ENCODE measurements around the gene KSR2.

The KSR2 gene

DNA sequence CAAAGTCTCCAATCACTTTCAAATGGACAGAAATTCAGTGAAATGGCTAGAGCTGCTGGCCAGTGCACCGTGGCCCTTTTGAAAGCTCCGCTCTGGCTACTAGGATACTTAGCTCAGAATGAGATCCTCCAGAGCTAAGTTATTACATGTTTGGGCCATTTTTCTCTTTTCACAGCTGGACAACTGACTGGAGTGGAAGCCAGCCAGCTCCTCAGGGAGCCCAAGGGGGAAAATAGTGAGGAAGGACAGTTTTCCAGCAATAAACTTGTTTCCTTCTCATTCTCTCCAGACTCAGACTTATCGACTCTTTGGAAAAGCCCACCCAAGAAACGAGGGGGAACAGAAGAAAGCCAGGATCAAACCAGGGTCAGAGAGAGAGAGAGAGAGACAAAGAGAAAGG lies 266.0 kb downstream of the KSR2 start:
- no peak for DNase-seq (ENCODE audit: low read depth in 4 of 4, low spot score in 1 of 4)

DNA sequence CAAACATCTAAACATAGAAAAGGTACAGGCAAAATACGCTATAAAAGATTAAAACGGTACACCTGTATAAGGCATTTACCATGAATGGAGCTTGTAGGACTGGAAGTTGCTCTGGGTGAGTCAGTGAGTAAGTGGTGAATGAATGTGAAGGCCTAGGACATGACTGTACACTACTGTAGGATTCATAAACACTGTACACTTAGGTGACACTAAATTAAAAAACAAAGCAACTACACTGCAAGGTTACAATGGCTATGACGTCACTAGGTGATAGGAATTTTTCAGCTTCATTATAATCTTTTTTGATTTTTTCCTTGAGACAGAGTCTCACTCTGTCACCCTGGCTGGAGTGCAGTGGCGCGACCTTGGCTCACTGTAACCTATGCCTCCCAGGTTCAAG lies 269.2 kb downstream of the KSR2 start:
- no peak for DNase-seq (ENCODE audit: low read depth in 4 of 4, low spot score in 1 of 4)

DNA sequence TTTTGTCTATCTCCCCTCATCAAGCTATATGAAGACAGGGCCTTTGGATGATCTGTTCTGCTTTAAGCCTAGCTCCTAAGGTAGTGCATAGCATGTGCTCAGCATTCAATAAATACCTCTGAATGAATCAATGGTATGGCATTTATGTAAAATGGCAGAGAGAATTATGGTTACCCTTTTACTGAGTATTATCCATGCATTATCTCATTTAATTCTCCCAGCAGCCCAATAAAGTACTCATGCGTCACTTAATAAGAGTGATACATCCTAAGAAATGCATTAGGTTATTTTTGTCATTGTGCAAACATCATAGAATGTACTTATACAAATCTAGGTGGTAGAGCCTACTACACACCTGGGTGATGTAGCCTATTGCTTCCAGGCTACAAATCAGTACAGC lies 269.7 kb downstream of the KSR2 start:
- no peak for DNase-seq (ENCODE audit: low read depth in 4 of 4, low spot score in 1 of 4)

DNA sequence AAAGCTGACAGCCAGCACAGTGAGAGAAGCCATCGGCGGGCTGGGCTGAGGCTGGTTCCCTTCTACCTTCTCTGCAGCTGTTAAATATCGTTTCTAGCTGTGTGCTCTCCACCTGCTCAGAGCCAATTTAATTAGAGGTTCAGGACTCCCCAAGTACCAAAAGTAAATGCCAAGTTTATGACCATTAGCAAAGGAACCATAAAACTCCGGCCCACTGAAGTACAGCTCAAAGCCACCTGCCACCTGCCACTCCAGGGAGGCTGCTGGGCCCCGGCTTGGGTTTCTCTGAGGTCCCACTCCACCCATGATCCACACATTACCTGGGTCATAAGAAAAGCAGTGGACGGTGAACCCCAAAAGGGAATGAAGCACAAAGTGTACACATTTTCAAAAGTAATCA lies 272.8 kb downstream of the KSR2 start:
- DNase-seq (ENCODE audit: low read depth in 4 of 4, low spot score in 1 of 4) = no peak

DNA sequence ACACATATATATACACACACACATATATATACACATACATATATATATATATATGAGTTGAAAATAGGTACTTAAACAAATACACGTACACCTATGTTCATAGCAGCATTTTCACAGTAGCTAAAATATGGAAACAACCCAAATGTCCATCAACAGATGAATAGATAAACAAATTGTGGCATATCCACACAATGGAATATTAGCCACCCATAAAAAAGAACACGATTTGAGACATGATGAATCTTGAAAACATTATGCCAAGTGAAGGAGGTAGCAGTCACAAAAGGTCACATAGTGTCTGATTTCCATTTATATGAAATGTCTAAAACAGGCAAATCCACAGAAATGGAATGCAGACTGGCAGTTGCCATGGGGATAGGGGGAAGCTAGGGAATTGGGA lies 276.3 kb downstream of the KSR2 start:
- DNase-seq (ENCODE audit: low read depth in 4 of 4, low spot score in 1 of 4) = no peak

DNA sequence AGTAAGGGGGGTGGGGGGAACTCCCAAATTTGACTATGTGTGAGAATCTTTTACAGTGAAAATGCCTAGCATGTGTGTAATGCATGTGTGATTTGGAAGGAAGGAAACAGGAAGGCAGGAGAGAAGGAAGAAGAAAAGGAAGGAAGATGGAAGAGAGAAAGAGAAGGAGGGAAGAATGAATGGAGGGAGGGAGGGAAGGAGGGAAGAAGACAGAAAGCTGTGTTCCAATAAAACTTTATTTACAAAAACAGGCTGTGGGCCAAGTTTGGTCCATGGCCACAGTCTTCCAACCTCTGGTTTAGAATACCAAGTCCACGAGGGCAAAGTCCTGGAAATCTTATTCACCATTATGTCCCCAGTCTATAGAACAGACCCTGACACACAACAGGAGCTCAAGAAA lies 278.9 kb downstream of the KSR2 start:
- no peak for DNase-seq (ENCODE audit: low read depth in 4 of 4, low spot score in 1 of 4)

DNA sequence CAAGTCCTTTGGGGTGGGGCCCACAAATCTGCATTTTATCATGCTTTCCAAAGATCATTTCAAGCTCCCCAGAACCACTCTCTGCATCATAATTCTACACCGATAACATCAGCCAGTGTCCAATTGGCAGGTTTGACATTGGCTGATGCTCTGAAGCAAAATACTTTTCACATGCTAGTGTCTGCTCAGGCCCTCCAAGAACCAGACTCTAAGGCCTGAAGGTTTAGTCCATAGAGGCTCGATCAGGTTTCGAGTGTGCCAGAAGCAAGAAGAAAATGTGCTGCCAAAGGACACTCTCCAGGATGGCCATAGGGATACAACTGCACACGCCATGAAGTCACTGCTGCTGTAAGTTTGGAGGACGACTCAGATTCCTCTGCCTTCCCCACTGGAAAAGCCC lies 280.3 kb downstream of the KSR2 start:
- DNase-seq (ENCODE audit: low read depth in 4 of 4, low spot score in 1 of 4) = no peak

DNA sequence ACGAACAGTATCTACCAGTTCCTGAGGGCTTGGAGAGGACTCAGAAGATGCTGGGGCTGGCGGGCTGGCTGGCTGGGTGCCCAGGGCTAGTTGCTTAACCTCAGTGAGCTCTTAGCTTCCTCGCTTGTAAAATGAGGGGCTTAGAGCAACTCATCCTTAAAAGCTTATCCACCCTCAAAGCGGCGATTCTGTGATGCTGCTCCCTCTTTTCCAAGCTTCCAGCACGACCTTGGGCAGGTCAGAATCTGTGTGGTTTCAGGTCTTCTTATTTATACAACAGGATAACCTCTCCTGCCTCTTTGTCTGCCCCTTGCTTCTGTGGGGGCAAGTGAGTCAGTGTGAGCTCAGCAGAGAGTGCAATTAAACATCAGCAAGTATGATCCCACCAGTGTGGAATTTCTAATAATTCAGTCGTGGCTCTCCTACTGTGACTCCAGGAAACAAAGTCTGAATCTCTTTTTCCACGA lies 281.8 kb downstream of the KSR2 start:
- DNase-seq (ENCODE audit: low read depth in 4 of 4, low spot score in 1 of 4) = no peak

DNA sequence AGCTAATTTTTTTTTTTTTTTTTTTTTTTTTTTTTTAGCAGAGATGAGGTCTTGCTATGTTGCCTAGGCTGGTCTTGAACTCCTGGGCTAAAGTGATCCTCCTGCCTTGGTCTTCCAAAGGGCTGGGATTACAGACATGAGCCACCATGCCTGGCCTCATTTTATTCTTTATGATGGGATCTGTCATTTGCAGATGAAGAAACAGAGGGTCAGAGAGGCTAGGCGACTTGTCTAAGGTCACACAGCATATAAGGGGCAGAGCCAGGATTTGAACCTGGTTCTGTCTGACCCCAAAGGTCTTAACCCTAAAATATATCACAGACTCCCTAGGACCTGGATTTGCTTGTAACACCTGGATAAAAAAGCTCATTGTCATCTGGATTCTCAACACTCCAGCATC lies 282.6 kb downstream of the KSR2 start:
- no peak for DNase-seq (ENCODE audit: low read depth in 4 of 4, low spot score in 1 of 4)

DNA sequence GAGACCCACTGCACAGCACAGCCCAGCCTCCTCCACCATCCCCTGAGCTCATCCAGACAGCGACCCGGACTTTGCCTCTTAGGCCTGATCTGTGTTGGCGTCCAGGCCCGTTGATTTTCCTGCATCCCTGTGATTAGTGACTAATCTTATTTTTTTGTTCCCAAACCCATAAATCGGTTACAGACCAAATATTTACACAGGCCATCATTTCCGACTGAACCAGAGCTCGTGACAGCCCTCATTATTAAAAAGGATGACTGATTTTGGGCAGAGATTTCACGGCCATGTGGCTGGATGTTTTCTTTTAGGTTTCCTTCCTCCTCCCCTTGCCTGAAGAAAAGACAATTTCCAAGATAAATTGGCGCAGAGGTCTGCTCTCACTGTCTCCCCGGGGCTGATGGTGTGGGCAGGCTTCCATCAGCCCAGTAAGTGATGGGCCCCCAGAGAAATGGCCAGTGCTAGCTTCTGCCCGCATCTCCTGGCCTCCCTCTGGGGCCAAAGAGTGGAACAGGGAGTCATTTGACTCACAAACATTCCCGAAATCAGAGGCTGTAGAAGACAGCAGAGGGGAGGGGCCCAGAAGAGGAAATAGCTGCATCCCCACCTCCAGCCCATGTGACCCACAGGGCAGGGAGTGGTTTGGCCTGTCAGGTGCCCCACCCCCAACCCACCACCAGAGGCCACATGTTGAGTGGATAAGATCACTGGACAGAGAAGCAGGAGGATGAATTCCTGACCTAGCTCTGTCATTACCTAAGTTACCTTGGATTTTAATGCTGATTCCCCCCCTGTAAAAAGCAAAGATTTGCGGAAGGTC lies 283.5 kb downstream of the KSR2 start:
- DNase-seq (ENCODE audit: low read depth in 4 of 4, low spot score in 1 of 4) = no peak

DNA sequence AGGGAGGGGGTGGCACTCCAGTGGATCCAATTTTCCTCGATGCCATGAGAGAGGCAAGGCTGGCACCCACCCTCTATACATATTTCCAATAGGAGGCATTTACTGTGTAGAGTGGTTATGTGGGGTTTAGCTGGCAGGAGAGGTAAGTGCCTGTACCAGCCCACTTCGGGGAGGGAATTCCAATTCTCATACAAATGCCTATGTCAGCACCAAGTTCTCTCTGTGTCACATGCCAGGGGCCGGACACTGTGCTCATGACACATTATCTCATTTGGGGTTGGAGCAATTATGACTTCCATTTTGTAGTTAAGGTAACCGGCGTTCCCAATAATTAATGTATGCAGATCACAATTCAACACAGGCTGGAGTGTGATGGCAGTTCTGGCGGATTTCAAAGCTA lies 284.3 kb downstream of the KSR2 start:
- no peak for DNase-seq (ENCODE audit: low read depth in 4 of 4, low spot score in 1 of 4)

DNA sequence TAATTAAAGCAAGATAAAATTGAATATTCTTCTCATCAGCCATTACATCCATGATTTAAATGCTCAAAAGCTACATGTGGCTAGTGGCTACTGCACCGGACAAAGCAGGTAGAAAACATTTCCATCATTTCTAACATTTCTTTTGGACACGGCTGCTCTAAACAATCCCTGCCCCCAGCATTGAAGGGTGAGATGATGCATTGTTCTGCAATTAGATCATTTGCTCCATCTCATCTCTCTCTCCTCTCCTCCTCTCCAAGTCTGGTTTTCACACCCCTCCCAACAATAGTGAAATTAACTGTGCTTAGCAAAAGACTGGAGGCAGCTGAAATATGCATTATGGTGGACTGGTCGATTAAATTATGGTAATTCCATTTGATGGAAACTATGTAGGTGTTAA lies 288.5 kb downstream of the KSR2 start:
- DNase-seq (ENCODE audit: low read depth in 4 of 4, low spot score in 1 of 4) = no peak

DNA sequence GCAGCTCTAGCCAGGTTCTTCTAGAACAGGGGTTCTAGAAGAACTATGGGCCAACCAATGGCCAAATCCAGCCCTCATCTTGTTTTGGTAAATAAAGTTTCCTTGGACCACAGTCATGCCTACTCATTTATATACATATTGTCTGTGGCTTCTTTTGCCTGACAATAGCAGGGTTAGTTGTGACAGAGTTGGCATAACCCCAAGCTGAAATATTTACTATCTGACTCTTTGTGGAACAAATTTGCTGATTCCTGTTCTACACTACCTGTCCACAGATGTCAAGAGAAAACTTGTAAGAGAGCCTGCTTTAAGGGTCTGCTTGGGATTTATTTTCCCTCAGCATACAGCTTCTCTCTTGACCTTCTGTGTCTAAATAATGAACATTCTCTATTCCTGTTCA lies 289.0 kb downstream of the KSR2 start:
- DNase-seq (ENCODE audit: low read depth in 4 of 4, low spot score in 1 of 4) = no peak

DNA sequence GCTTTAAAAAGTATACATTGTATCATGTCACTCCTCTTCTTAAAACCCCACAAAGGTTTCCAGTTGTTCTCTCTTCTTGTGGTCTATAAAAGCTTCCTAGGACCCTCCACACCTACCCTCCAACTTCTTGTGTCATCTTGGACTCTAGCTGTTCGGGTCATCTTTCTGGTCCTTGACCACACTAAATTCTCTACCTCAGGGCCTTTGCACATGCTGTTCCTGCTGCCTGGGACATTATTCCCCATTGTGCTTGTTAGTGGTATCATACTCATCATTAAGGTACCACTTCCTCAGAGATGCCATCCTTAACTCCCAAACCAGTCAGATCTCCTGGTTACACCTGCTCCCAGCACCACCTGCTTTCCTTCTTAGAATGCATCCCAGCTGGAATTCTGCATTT lies 294.0 kb downstream of the KSR2 start:
- no peak for DNase-seq (ENCODE audit: low read depth in 4 of 4, low spot score in 1 of 4)

DNA sequence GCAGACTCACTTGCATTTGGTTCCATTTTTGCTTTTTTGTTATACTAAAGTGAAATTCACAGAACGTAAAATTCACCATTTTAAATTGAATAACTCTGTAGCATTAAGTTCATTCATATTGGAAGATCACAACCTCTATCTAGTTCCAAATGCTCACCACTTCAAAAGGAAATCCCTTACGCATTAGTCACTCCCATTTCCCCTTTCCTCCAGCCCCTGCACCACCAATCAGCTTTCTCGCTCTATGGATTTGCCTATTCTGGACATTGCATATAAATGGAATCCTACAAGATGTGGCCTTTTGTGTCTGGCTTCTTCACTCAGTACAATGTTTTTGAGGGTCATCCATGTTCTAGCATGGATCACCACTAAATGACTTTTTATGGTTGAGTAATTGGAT lies 294.5 kb downstream of the KSR2 start:
- no peak for DNase-seq (ENCODE audit: low read depth in 4 of 4, low spot score in 1 of 4)

DNA sequence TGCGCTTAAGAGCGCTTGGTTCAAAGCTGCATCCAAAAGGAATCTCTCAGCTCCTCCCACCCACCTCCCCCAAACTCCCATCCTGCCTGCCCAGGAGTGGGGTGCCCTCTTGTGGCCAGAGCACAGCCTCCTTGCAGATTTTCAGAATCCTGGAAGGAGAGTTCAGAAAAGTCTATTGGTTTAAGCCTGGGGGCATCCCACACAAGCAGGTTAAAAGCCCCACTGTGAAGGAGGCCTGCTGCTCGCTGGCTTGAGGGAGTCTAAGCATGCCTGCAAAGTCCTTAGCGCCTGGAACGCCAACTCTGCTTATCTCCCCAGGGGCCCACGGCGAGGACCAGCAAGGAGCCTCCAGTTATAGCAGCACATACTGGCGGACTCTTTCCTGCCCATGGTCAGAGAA lies 297.1 kb downstream of the KSR2 start:
- DNase-seq (ENCODE audit: low read depth in 4 of 4, low spot score in 1 of 4) = no peak

DNA sequence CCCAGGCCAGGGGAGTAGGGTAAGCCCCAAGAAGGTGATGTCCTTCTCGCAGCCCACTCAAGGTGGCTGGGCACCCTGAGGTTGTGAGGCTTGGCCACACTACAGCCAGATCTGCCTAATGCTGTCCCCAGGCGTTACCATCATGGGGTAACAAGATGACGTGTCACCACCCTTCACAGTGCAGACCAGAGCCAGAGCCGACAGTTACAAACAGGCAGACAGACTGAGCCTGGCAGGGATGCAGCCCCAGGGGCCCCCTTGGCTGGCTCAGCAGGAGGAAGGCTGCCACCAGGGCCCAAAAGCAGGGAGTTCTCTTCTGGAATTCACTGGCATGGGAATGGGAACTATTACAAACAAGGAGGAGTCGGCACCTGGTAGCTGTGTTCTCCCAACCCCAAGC lies 304.6 kb downstream of the KSR2 start:
- no peak for DNase-seq (ENCODE audit: low read depth in 4 of 4, low spot score in 1 of 4)

DNA sequence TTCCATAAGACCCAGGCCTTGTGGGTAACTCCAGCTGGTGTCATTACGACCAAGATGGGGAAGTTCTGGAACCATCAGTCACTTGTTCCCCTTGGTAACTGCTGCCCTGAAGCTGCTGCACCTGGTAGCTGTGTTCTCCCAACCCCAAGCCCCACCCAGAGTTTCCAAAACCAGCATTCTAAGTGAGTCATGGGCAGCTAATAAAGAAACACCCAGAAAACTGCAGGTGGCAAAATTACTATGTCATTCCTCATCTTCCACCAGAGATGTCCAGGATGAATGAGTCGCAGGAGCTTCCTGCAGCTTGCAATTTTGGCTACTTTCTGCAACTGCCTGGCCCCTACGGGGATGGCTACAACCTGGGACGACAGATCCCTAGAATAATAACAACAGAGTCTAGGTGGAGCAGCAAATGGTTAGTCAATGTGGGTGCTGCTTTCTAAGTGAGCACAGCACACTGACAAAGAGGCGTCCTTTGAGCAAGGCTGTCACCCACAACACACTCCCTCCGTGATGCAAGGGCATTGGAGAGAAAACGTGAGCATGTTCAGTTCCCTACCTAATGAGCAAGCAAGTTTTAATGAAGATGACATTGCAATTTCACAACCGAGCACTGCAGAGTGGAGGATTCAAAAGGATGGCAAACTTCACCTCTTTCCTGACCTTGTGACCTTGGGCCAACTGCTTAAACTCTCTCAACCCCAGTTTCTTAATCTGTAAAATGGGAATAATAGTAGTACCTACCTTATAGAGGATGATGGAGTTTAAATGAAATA lies 306.0 kb downstream of the KSR2 start:
- DNase-seq (ENCODE audit: low read depth in 4 of 4, low spot score in 1 of 4) = no peak

DNA sequence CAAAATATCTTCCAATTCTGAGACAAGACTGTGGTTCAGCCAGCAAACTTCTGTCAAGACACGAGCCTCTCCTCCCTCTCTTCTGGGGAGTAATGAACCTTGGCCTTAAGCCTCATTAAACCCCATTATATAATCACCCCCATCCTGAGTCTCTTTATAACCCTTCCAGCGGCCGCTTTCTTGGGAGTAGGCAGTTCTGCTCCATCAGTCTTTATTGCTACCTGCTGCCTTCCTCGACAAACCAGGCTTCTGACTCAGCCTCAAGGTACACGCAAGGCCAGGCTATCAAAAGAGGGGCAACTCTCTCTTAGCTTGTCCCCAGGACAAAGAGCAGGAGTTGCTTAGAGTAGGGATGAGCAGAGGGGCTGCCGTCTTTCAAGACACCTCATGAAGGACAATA lies 306.6 kb downstream of the KSR2 start:
- no peak for DNase-seq (ENCODE audit: low read depth in 4 of 4, low spot score in 1 of 4)

DNA sequence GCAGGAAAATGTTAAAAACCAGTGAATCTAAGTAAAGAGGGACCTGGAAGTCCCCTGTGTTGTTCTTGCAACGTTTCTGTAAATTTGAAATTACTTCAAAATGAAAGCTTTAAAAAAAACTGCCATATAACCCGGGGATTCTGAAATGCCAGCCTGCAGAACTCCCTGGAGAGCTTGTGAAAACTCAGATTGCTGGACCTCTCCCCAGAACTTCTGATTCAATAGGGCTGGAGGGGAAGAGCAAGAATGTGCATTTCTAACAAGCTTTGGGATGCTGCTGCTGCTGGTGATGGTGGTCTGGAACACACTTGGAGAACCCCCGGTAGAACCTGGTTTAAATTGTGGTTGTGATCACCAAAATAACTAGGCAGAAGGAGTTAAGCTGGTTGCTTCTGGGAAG lies 307.3 kb downstream of the KSR2 start:
- no peak for DNase-seq (ENCODE audit: low read depth in 4 of 4, low spot score in 1 of 4)

DNA sequence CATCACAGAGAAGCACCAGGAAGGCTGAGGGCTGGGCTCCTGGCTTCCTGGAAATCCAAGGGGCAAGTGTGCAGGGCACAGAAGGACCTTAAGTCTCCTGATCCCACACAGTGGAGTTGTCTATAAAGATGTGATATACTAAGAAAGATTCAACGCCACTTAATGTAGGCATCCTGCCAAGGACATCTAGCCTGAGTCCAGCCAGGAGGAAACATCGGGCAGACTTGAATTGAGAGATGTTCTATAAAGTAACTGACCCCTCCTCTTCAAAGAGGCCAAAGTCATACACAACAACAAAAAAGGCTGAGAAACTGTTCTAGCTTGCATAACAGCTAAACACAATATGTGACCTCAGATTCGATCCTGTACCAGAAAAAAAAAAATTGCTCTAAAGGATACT lies 307.9 kb downstream of the KSR2 start:
- DNase-seq (ENCODE audit: low read depth in 4 of 4, low spot score in 1 of 4) = no peak

DNA sequence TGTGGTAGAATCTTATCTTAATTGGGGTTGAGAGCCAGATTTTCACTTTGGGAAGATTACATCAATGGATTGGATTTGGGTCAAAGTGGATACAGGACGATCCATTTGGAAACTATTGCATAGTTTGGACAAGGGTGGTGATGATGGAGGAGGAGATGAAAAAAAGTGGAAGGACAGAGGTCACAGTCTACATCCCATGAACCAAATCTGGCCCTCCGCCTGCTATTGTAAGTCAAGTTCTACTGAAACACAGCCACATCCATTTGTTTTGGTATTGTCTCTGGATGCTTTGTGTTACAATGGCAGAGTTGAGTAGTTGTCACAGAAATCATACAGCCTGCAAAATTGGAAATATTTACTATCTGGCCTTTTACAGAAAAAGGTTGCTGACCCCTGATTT lies 310.6 kb downstream of the KSR2 start:
- no peak for DNase-seq (ENCODE audit: low read depth in 4 of 4, low spot score in 1 of 4)

DNA sequence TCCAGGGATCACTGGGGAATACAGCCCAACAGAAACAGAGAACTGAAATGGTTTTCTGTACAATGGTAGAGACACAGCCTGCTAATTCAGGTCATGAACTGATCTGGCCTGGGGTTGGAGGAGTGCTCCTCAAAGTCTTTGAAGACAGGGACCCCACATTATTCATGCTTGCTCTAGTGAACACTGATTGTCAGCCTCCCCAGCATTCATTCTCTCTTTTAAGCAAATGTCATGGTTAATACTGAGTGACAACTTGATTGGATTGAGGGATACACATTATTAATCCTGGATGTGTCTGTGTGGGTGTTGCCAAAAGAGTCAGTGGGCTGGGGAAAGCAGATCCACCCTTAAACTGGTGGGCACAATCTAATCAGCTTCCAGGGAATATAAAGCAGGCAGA lies 319.0 kb downstream of the KSR2 start:
- DNase-seq (ENCODE audit: low read depth in 4 of 4, low spot score in 1 of 4) = no peak
